ENCODE measurements around the gene STK11.
A peak's percentile ranks its signal among the peaks of the same experiment; 100 is the strongest.

STK11 gene

GRCh38 chr19:1269478-1270212 is 64.1 kb downstream of the STK11 start:
- peak; percentile 78 to 88 (median 84) for DNase-seq
- Histone ChIP-seq H3K9me3 (ENCODE audit: control extremely low read depth in 1 of 5, control insufficient read depth in 4 of 5, insufficient read depth in 2 of 5, low read depth in 1 of 5, low read length in 4 of 5) (no peaks in the 10 kb centered on the region), H3K27ac (ENCODE audit: insufficient read depth in 1 of 2, low read depth in 1 of 2, low read length in 2 of 2, poor library complexity in 1 of 2, severe bottlenecking in 2 of 2) (peak overlapping the region; percentile 90 to 94), H3K4me1 (ENCODE audit: control extremely low read depth in 1 of 4, control insufficient read depth in 4 of 4, insufficient read depth in 4 of 4, low read length in 3 of 4) (peaks cover 8 to 83% (median 82%) of the 10 kb centered on the region in 4 experiments), H3K4me3 (ENCODE audit: control insufficient read depth in 1 of 7, extremely low read depth in 1 of 7, insufficient read depth in 4 of 7, low read depth in 2 of 7, low read length in 6 of 7) (peak overlapping the region; percentile 68 to 94 (median 83)), H3K27me3 (replicated peaks in 2 of 5; ENCODE audit: control insufficient read depth in 4 of 5, insufficient read depth in 5 of 5, low read length in 4 of 5) (peaks cover 0 to 6% (median 0%) of the 10 kb centered on the region in 5 experiments), H3K36me3 (ENCODE audit: control insufficient read depth in 4 of 4, insufficient read depth in 4 of 4, low read length in 3 of 4) (peaks cover 2 to 41% (median 37%) of the 10 kb centered on the region in 4 experiments)
- under 1% methylated on average over 60 of the region's 64 CpGs for whole genome bisulfite sequencing (ENCODE audit: insufficient coverage)
- ChIA-PET CTCF (interaction anchor here (1.0 to 17.7 kb wide), 3 partner anchors 10 to 113 kb away, joined by 4 to 268 read pairs (median 5); no protein-coding TSS in a partner anchor), POLR2A (interaction anchor here (0.6 to 5.0 kb wide), 13 partner anchors 9 to 1512 kb away, joined by 3 to 98 read pairs (median 6); partner anchors contain the start of genes ATP5F1D, CNN2 and MIDN)

- 10% methylated on average over 4 of the region's 8 CpGs for WGBS (ENCODE audit: insufficient coverage)
- Histone ChIP-seq H3K4me1 (ENCODE audit: control extremely low read depth in 1 of 4, control insufficient read depth in 4 of 4, insufficient read depth in 4 of 4, low read length in 3 of 4) (peaks cover 8 to 86% (median 84%) of the 10 kb centered on the region in 4 experiments), H3K27ac (ENCODE audit: insufficient read depth in 1 of 2, low read depth in 1 of 2, low read length in 2 of 2, poor library complexity in 1 of 2, severe bottlenecking in 2 of 2) (peak overlapping the region; percentile 90 to 94), H3K36me3 (ENCODE audit: control insufficient read depth in 4 of 4, insufficient read depth in 4 of 4, low read length in 3 of 4) (peaks cover 2 to 45% (median 39%) of the 10 kb centered on the region in 4 experiments), H3K9me3 (ENCODE audit: control extremely low read depth in 1 of 5, control insufficient read depth in 4 of 5, insufficient read depth in 2 of 5, low read depth in 1 of 5, low read length in 4 of 5) (no peaks in the 10 kb centered on the region), H3K4me3 (ENCODE audit: control insufficient read depth in 1 of 7, extremely low read depth in 1 of 7, insufficient read depth in 4 of 7, low read depth in 2 of 7, low read length in 6 of 7) (peak overlapping the region; percentile 29 to 94 (median 81)), H3K27me3 (replicated peaks in 2 of 5; ENCODE audit: control insufficient read depth in 4 of 5, insufficient read depth in 5 of 5, low read length in 4 of 5) (peaks cover 0 to 6% (median 0%) of the 10 kb centered on the region in 5 experiments)
- CTCF ChIA-PET: interaction anchor here (1.2 kb wide), 1 partner anchor 26 kb away, joined by 4 read pairs; no protein-coding TSS in a partner anchor
- POLR2A ChIA-PET: interaction anchor here (0.5 to 5.0 kb wide), 4 partner anchors 9 to 244 kb away, joined by 3 to 98 read pairs (median 6); partner anchors contain the start of gene CNN2
- no peak for DNase-seq
Observed at GRCh38 chr19:1270213-1270853, 64.8 kb downstream of the STK11 start.

GRCh38 chr19:1270854-1271527 is 65.4 kb downstream of the STK11 start:
- CTCF ChIA-PET: interaction anchor here (1.2 kb wide), 1 partner anchor 26 kb away, joined by 4 read pairs; no protein-coding TSS in a partner anchor
- POLR2A ChIA-PET: interaction anchor here (0.5 to 1.4 kb wide), 2 partner anchors 18 to 148 kb away, joined by 4 to 5 read pairs; no protein-coding TSS in a partner anchor
- Histone ChIP-seq H3K9me3 (ENCODE audit: control extremely low read depth in 1 of 5, control insufficient read depth in 4 of 5, insufficient read depth in 2 of 5, low read depth in 1 of 5, low read length in 4 of 5) (no peaks in the 10 kb centered on the region), H3K27me3 (replicated peaks in 2 of 5; ENCODE audit: control insufficient read depth in 4 of 5, insufficient read depth in 5 of 5, low read length in 4 of 5) (peaks cover 0 to 6% (median 0%) of the 10 kb centered on the region in 5 experiments), H3K36me3 (ENCODE audit: control insufficient read depth in 4 of 4, insufficient read depth in 4 of 4, low read length in 3 of 4) (peaks cover 2 to 45% (median 39%) of the 10 kb centered on the region in 4 experiments), H3K4me3 (ENCODE audit: control insufficient read depth in 1 of 7, extremely low read depth in 1 of 7, insufficient read depth in 4 of 7, low read depth in 2 of 7, low read length in 6 of 7) (peak overlapping the region in 5 of 7 experiments; percentile 26 to 94 (median 87)), H3K27ac (ENCODE audit: insufficient read depth in 1 of 2, low read depth in 1 of 2, low read length in 2 of 2, poor library complexity in 1 of 2, severe bottlenecking in 2 of 2) (peak overlapping the region; percentile 33 to 94), H3K4me1 (ENCODE audit: control extremely low read depth in 1 of 4, control insufficient read depth in 4 of 4, insufficient read depth in 4 of 4, low read length in 3 of 4) (peaks cover 8 to 85% (median 79%) of the 10 kb centered on the region in 4 experiments)
- 92% methylated on average over 24 of the region's 26 CpGs for WGBS (ENCODE audit: insufficient coverage)
- no peak for DNase-seq

GRCh38 chr19:1271528-1272422 is 66.2 kb downstream of the STK11 start:
- ChIA-PET CTCF (interaction anchor here (1.2 to 2.8 kb wide), 2 partner anchors 27 to 28 kb away, joined by 4 to 15 read pairs; no protein-coding TSS in a partner anchor), POLR2A (interaction anchor here (1.4 to 1.8 kb wide), 2 partner anchors 19 to 28 kb away, joined by 4 to 5 read pairs; no protein-coding TSS in a partner anchor)
- no peak for DNase-seq
- Histone ChIP-seq H3K27ac (ENCODE audit: insufficient read depth in 1 of 2, low read depth in 1 of 2, low read length in 2 of 2, poor library complexity in 1 of 2, severe bottlenecking in 2 of 2) (peak overlapping the region in 1 of 2 experiments; percentile 94), H3K27me3 (replicated peaks in 2 of 5; ENCODE audit: control insufficient read depth in 4 of 5, insufficient read depth in 5 of 5, low read length in 4 of 5) (peaks cover 0 to 6% (median 0%) of the 10 kb centered on the region in 5 experiments), H3K9me3 (ENCODE audit: control extremely low read depth in 1 of 5, control insufficient read depth in 4 of 5, insufficient read depth in 2 of 5, low read depth in 1 of 5, low read length in 4 of 5) (no peaks in the 10 kb centered on the region), H3K4me1 (ENCODE audit: control extremely low read depth in 1 of 4, control insufficient read depth in 4 of 4, insufficient read depth in 4 of 4, low read length in 3 of 4) (peaks cover 8 to 85% (median 79%) of the 10 kb centered on the region in 4 experiments), H3K36me3 (ENCODE audit: control insufficient read depth in 4 of 4, insufficient read depth in 4 of 4, low read length in 3 of 4) (peaks cover 2 to 45% (median 39%) of the 10 kb centered on the region in 4 experiments), H3K4me3 (ENCODE audit: control insufficient read depth in 1 of 7, extremely low read depth in 1 of 7, insufficient read depth in 4 of 7, low read depth in 2 of 7, low read length in 6 of 7) (peak overlapping the region in 2 of 7 experiments; percentile 19 to 94)
- WGBS (ENCODE audit: insufficient coverage): 93% methylated on average over 36 of the region's 37 CpGs

- Histone ChIP-seq H3K9me3 (ENCODE audit: control extremely low read depth in 1 of 5, control insufficient read depth in 4 of 5, insufficient read depth in 2 of 5, low read depth in 1 of 5, low read length in 4 of 5) (no peaks in the 10 kb centered on the region), H3K36me3 (ENCODE audit: control insufficient read depth in 4 of 4, insufficient read depth in 4 of 4, low read length in 3 of 4) (peaks cover 2 to 50% (median 39%) of the 10 kb centered on the region in 4 experiments), H3K4me3 (ENCODE audit: control insufficient read depth in 1 of 7, extremely low read depth in 1 of 7, insufficient read depth in 4 of 7, low read depth in 2 of 7, low read length in 6 of 7) (no peak overlapping the region), H3K4me1 (ENCODE audit: control extremely low read depth in 1 of 4, control insufficient read depth in 4 of 4, insufficient read depth in 4 of 4, low read length in 3 of 4) (peaks cover 8 to 79% (median 75%) of the 10 kb centered on the region in 4 experiments), H3K27ac (ENCODE audit: insufficient read depth in 1 of 2, low read depth in 1 of 2, low read length in 2 of 2, poor library complexity in 1 of 2, severe bottlenecking in 2 of 2) (peak overlapping the region in 1 of 2 experiments; percentile 94), H3K27me3 (replicated peaks in 2 of 5; ENCODE audit: control insufficient read depth in 4 of 5, insufficient read depth in 5 of 5, low read length in 4 of 5) (peaks cover 0 to under 1% (median 0%) of the 10 kb centered on the region in 5 experiments)
- 91% methylated on average over 26 of the region's 33 CpGs for WGBS (ENCODE audit: insufficient coverage)
- POLR2A ChIA-PET: interaction anchor here (1.4 to 1.8 kb wide), 2 partner anchors 20 to 29 kb away, joined by 4 to 5 read pairs; no protein-coding TSS in a partner anchor
- CTCF ChIA-PET: interaction anchor here (2.8 kb wide), 1 partner anchor 28 kb away, joined by 15 read pairs; no protein-coding TSS in a partner anchor
- DNase-seq: no peak
Observed at GRCh38 chr19:1272423-1273262, 67.1 kb downstream of the STK11 start.
